Caco-2 (cell line): ENCODE measurements around the gene CALR. TPM values are rescaled to one million over a fixed set of nuclear protein-coding genes. Genes with fewer than 3 reads are reported as not detected.

Source experiments
- BruUV-seq: library from RNA; stranded (reverse); fragments of 400-500 nt; replicated peaks from 2 replicates; lab custom pipeline; 2021; lab: Mats Ljungman, UMichigan
- CTCF ChIA-PET: fragments of 300-600 bp; sonication (Branson Sonifier 250); formaldehyde crosslinking; loops from one replicate; lab custom pipeline; 2022; ENCODE audit warnings: antibody characterized with exemption; lab: Charles Lee
- POLR2A ChIA-PET: fragments of 300-600 bp; sonication (Branson Sonifier 250); formaldehyde crosslinking; loops from one replicate; lab custom pipeline; 2022; ENCODE audit warnings: antibody characterized with exemption; lab: Charles Lee
- DNase-seq, 2 experiments: peaks; one replicate each; pipeline versions ENCODE4 v3.0.0 to v3.0.0-alpha.2; 2020 to 2022
- H3K27me3 ChIP-seq: replicated peaks from 2 replicates; pipeline ENCODE4 v1.6.0; 2011; ENCODE audit warnings: low read length; ENCODE audit not compliant: control insufficient read depth, insufficient read depth
- H3K36me3 ChIP-seq: 2 replicates; pipeline ENCODE4 v1.5.1; 2011; ENCODE audit warnings: low read length; ENCODE audit not compliant: control insufficient read depth, insufficient read depth
- H3K4me1 ChIP-seq: fragments of 250-450 bp; sonication (Bioruptor Pico); 2 replicates; pipeline ENCODE4 v1.5.1; 2020; ENCODE audit warnings: mild to moderate bottlenecking
- H3K4me3 ChIP-seq: 2 replicates; pipeline ENCODE4 v1.5.1; 2011; ENCODE audit warnings: low read depth, mild to moderate bottlenecking, control low read depth, low read length
- H3K9me3 ChIP-seq: fragments of 250-450 bp; sonication (Bioruptor Pico); 2 replicates; pipeline ENCODE4 v1.5.1; 2020; ENCODE audit warnings: mild to moderate bottlenecking, moderate library complexity
- H3K27ac Mint-ChIP-seq: one replicate; pipeline ENCODE4 v1.8.0; 2022; ENCODE audit warnings: mixed read lengths; ENCODE audit not compliant: unreplicated experiment
- H3K27me3 Mint-ChIP-seq: one replicate; pipeline ENCODE4 v1.8.0; 2022; ENCODE audit warnings: mixed read lengths; ENCODE audit not compliant: insufficient read depth, unreplicated experiment
- H3K36me3 Mint-ChIP-seq: one replicate; pipeline ENCODE4 v1.8.0; 2022; ENCODE audit warnings: mild to moderate bottlenecking, mixed read lengths; ENCODE audit not compliant: insufficient read depth, unreplicated experiment
- H3K4me1 Mint-ChIP-seq: one replicate; pipeline ENCODE4 v1.8.0; 2022; ENCODE audit warnings: low read depth, mixed read lengths; ENCODE audit not compliant: unreplicated experiment
- H3K4me3 Mint-ChIP-seq: one replicate; pipeline ENCODE4 v1.8.0; 2022; ENCODE audit warnings: mild to moderate bottlenecking, moderate library complexity, mixed read lengths; ENCODE audit not compliant: unreplicated experiment
- H3K9me3 Mint-ChIP-seq: one replicate; pipeline ENCODE4 v1.8.0; 2022; ENCODE audit warnings: mixed read lengths; ENCODE audit not compliant: unreplicated experiment
- intact Hi-C: fragments of 100-400 bp; cut with micrococcal nuclease; formaldehyde crosslinking; loops from one replicate; pipeline ENCODE4 v1.10.0; 2022; ENCODE audit not compliant: unreplicated experiment
- total RNA-seq: library from RNA; stranded (reverse); gene quantifications from 2 replicates; pipeline ENCODE4 v1.2.3, GENCODE V29; 2022
- TF ChIP-seq, protein P1 (sequence below), 2 experiments: fragments of 200-600 bp in 1 of 2; IDR thresholded peaks; 1 replicate in 1 of 2; 2 replicates in 1 of 2; pipeline versions ENCODE4 v1.5.1 to v1.8.0; 2011 to 2022; ENCODE audit warnings: antibody characterized with exemption in 1 of 2, control low read depth in 1 of 2, inconsistent platforms in 1 of 2, low read depth in 1 of 2, low read length in 1 of 2, mild to moderate bottlenecking in 1 of 2, moderate library complexity in 1 of 2; ENCODE audit not compliant: insufficient read depth in 1 of 2, severe bottlenecking in 1 of 2, unreplicated experiment in 1 of 2

The CALR gene
- total RNA-seq, 1 experiment from 2014 or later: 707 TPM

DNA sequence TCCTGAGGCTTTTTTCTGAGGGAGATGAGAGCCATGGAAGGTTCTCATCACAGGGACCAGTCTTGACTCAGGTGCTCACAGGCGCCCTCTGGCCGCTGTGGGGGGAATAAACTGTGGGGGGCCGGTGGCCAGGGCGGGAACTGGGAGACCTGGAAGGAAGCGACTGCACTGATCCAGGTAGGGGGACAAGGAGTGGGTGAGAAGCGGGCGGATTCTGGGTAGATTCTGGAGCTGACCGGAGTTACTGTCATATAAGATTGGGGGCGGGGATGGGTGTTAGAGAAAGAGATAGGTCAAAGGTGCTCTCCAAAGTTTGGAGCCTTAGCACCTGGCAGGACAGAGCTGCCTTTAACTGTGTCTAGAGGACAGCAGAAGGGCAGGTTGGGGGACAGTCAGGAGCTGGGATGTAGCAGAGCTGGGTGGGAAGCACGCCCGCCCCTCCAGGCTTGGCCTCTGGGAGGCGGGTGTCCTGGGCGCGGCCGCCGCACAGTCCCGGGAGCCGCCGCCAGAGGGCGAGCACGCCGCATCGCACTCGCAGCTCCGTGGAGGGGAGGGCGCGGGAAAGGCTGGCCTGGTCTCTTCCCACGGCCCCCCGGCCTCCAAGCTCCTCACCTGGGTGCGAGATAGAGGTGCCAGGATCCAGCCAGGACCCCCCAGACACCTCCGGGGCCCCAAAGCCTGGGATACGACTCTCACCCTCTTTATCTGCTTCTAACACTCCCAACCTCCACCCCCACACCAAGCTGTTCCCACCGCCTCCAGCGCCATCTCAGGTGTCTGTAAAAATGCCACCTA lies 26.8 kb downstream of the CALR start:
- no peaks in the 10 kb centered on the region for H3K4me1 ChIP-seq

DNA sequence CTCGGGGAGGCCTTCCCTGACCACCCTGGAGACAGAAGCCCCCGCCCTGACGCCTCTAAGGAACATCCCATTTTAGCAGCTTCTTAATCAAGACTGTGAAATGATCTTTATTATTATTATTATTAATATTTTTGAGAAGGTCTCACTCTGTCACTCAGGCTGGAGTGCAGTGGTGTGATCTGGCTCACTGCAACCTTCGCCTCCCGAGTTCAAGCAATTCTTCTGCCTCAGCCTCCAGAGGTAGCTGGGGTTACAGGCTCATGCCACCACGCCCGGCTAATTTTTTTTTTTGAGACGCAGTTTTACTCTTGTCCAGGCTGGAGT lies 27.4 kb downstream of the CALR start:
- TF ChIP-seq, protein P1, sequence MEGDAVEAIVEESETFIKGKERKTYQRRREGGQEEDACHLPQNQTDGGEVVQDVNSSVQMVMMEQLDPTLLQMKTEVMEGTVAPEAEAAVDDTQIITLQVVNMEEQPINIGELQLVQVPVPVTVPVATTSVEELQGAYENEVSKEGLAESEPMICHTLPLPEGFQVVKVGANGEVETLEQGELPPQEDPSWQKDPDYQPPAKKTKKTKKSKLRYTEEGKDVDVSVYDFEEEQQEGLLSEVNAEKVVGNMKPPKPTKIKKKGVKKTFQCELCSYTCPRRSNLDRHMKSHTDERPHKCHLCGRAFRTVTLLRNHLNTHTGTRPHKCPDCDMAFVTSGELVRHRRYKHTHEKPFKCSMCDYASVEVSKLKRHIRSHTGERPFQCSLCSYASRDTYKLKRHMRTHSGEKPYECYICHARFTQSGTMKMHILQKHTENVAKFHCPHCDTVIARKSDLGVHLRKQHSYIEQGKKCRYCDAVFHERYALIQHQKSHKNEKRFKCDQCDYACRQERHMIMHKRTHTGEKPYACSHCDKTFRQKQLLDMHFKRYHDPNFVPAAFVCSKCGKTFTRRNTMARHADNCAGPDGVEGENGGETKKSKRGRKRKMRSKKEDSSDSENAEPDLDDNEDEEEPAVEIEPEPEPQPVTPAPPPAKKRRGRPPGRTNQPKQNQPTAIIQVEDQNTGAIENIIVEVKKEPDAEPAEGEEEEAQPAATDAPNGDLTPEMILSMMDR (IDR thresholded peaks at IDR 0.05; ENCODE audit: insufficient read depth in 1 of 2, low read depth in 1 of 2, low read length in 1 of 2, severe bottlenecking in 1 of 2, unreplicated experiment in 1 of 2): no peak
- Mint-ChIP-seq H3K27me3 (peaks cover 4% of the 10 kb centered on the region), H3K4me1 (peaks cover 7% of the 10 kb centered on the region), H3K4me3 (peak overlapping the region; percentile 83), H3K9me3 (no peaks in the 10 kb centered on the region), H3K27ac (peak overlapping the region; percentile 86), H3K36me3 (peaks cover 12% of the 10 kb centered on the region)
- no TSS peak for BruUV-seq
- CTCF ChIA-PET: interaction anchor here (0.6 to 2.7 kb wide), 25 partner anchors 9 to 191 kb away, joined by 3 to 58 read pairs (median 4); partner anchors contain the start of genes GADD45GIP1, HOOK2 and NACC1
- no peak overlapping the region for H3K4me3 ChIP-seq
- H3K4me1 ChIP-seq: no peaks in the 10 kb centered on the region
- H3K9me3 ChIP-seq: no peaks in the 10 kb centered on the region
- intact Hi-C loops: no loop called here
- no peak for DNase-seq
- no peaks in the 10 kb centered on the region for H3K36me3 ChIP-seq
- no peaks in the 10 kb centered on the region for H3K27me3 ChIP-seq
- POLR2A ChIA-PET: interaction anchor here (0.5 to 1.1 kb wide), 4 partner anchors 19 to 1815 kb away, joined by 3 to 5 read pairs (median 3); partner anchors contain the start of gene GCDH

More for the DNA sequence above, 26.8 kb downstream of the CALR start:
- H3K4me1 Mint-ChIP-seq: peaks cover 7% of the 10 kb centered on the region
- intact Hi-C loops: no loop called here
- ChIA-PET CTCF (interaction anchor here (0.5 to 2.7 kb wide), 29 partner anchors 9 to 313 kb away, joined by 3 to 58 read pairs (median 3); partner anchors contain the start of genes GADD45GIP1, HOOK2 and NACC1), POLR2A (interaction anchor here (0.5 to 1.1 kb wide), 4 partner anchors 19 to 1814 kb away, joined by 3 to 5 read pairs (median 3); partner anchors contain the start of gene GCDH)
- peak overlapping the region; percentile 86 for H3K27ac Mint-ChIP-seq
- Histone ChIP-seq H3K36me3 (no peaks in the 10 kb centered on the region), H3K9me3 (no peaks in the 10 kb centered on the region), H3K4me3 (peak overlapping the region; percentile 54), H3K27me3 (no peaks in the 10 kb centered on the region)
- TF ChIP-seq, protein P1 (IDR thresholded peaks at IDR 0.05; ENCODE audit: insufficient read depth in 1 of 2, low read depth in 1 of 2, low read length in 1 of 2, severe bottlenecking in 1 of 2, unreplicated experiment in 1 of 2): peak; percentile 68 to 92
- peaks cover 12% of the 10 kb centered on the region for H3K36me3 Mint-ChIP-seq
- BruUV-seq: no TSS peak
- peaks cover 4% of the 10 kb centered on the region for H3K27me3 Mint-ChIP-seq
- H3K9me3 Mint-ChIP-seq: peaks cover 4% of the 10 kb centered on the region
- DNase-seq: peak; percentile 86 to 90
- peak overlapping the region; percentile 83 for H3K4me3 Mint-ChIP-seq

DNA sequence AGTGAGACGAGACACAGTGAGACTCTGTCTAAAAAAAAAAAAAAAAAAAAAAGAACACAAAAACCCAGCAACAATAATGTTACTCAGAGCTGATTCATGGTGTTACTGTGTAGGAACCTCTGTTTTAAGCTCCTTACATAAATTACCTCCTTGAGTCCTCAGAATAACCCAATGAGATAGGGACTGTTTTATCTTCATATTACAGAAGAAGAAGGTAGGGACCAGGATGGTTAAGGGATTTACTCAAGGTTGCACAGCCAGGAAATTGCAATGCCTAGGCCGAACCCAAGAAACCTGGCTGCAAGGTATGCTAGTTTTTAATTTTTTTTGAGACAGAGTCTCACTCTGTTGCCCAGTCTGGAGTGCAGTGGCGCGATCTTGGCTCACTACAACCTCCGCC lies 29.5 kb downstream of the CALR start:
- TF ChIP-seq, protein P1 (IDR thresholded peaks at IDR 0.05; ENCODE audit: insufficient read depth in 1 of 2, low read depth in 1 of 2, low read length in 1 of 2, severe bottlenecking in 1 of 2, unreplicated experiment in 1 of 2): no peak
- CTCF ChIA-PET: interaction anchor here (0.7 kb wide), 1 partner anchor 213 kb away, joined by 4 read pairs; no protein-coding TSS in a partner anchor
- POLR2A ChIA-PET: interaction anchor here (0.6 kb wide), 1 partner anchor 195 kb away, joined by 3 read pairs; no protein-coding TSS in a partner anchor

More for the DNA sequence above, 29.5 kb downstream of the CALR start:
- no TSS peak for BruUV-seq
- no peak overlapping the region for H3K27ac Mint-ChIP-seq
- intact Hi-C loops: no loop called here
- H3K27me3 Mint-ChIP-seq: no peaks in the 10 kb centered on the region
- H3K4me3 Mint-ChIP-seq: no peak overlapping the region
- Histone ChIP-seq H3K4me1 (no peaks in the 10 kb centered on the region), H3K27me3 (no peaks in the 10 kb centered on the region), H3K4me3 (no peak overlapping the region), H3K36me3 (no peaks in the 10 kb centered on the region), H3K9me3 (no peaks in the 10 kb centered on the region)
- H3K36me3 Mint-ChIP-seq: peaks cover 6% of the 10 kb centered on the region
- peaks cover 7% of the 10 kb centered on the region for H3K4me1 Mint-ChIP-seq
- no peaks in the 10 kb centered on the region for H3K9me3 Mint-ChIP-seq
- no peak for DNase-seq
